Measurements from ENCODE around the gene SCT. TPM values are rescaled to one million over a fixed set of nuclear protein-coding genes. Genes with fewer than 3 reads are reported as not detected.

The SCT gene
- total and polyA plus RNA-seq, 2 experiments from 2014 or later, result 2.6 TPM; not detected in 1

- TF ChIP-seq ZNF462 (CRISPR knock-in tag; IDR thresholded peaks at IDR 0.05) (no peak), REST (IDR thresholded peaks at IDR 0.05; ENCODE audit: unreplicated experiment) (no peak), POLR2AphosphoS5 (IDR thresholded peaks at IDR 0.05; ENCODE audit: low read depth) (no peak), ZNF114 (CRISPR knock-in tag; IDR thresholded peaks at IDR 0.05) (no peak), NANOG (IDR thresholded peaks at IDR 0.05; ENCODE audit: borderline replicate concordance) (no peak)
Measured at GRCh38 chr11:601573-602245, 25.3 kb downstream of the SCT start (continued).

Measured in GM23338 (cell line).